Ishikawa (cell line): ENCODE measurements around the gene LINGO1.

Experiments
- CEBPB ChIP-seq: IDR thresholded peaks from 2 replicates; pipeline ENCODE4 v1.6.1; 2012
- EP300 ChIP-seq: IDR thresholded peaks from 2 replicates; pipeline ENCODE4 v1.6.1; 2012; ENCODE audit warnings: borderline replicate concordance
- NFIC ChIP-seq: IDR thresholded peaks from 2 replicates; pipeline ENCODE4 v1.6.1; 2012
- TCF12 ChIP-seq: IDR thresholded peaks from 2 replicates; pipeline ENCODE4 v1.6.1; 2012; ENCODE audit warnings: low read depth
- TEAD4 ChIP-seq: IDR thresholded peaks from 2 replicates; pipeline ENCODE4 v1.6.1; 2012
- YY1 ChIP-seq: IDR thresholded peaks from 2 replicates; pipeline ENCODE4 v1.6.1; 2012; ENCODE audit warnings: low read depth

GRCh38 chr15:77665530-77666295, 33.0 kb upstream of the LINGO1 start:
- TF ChIP-seq CEBPB, result no peak
- TF ChIP-seq NFIC, result no peak
- TF ChIP-seq YY1, result no peak
- TF ChIP-seq TCF12, result no peak
- TF ChIP-seq TEAD4, result no peak
- no peak for TF ChIP-seq EP300
